ENCODE measurements around the gene IGHMBP2. TPM values are rescaled to one million over a fixed set of nuclear protein-coding genes. Genes with fewer than 3 reads are reported as not detected.

The IGHMBP2 gene
- total RNA-seq, 2 experiments from 2014 or later = 24.1 to 24.9 TPM

DNA sequence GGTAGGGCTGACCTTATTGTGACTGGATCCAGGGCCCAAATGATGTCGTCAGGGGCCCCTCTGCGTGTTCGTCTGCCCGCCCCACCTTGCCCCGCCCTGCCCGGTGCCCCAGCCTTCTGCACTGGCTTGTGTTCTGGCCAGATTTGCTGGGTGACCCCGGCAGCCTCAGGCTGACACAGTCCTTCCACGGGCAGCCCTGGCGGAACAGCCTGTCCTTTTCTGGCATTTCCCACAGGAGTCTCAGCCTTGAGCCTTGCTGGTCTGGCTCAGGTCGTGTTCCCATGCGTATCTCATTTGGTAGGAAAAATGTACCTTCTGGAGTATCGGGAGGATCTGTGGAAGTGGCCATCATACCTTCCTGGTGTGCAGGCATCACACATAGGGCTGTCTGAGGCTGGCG, 31.0 kb downstream of the IGHMBP2 start:
- H3K27me3 Mint-ChIP-seq = no peaks in the 10 kb centered on the region
- DNase-seq = no peak
- no peak overlapping the region for H3K27ac Mint-ChIP-seq
- no peak overlapping the region for H3K4me3 Mint-ChIP-seq
- no peaks in the 10 kb centered on the region for H3K4me1 Mint-ChIP-seq
- CTCF ChIA-PET = no interaction called here
- H3K9me3 Mint-ChIP-seq = no peaks in the 10 kb centered on the region
- H3K36me3 Mint-ChIP-seq (ENCODE audit: low read depth) = peaks cover 16% of the 10 kb centered on the region
- POLR2A ChIA-PET = no interaction called here

DNA sequence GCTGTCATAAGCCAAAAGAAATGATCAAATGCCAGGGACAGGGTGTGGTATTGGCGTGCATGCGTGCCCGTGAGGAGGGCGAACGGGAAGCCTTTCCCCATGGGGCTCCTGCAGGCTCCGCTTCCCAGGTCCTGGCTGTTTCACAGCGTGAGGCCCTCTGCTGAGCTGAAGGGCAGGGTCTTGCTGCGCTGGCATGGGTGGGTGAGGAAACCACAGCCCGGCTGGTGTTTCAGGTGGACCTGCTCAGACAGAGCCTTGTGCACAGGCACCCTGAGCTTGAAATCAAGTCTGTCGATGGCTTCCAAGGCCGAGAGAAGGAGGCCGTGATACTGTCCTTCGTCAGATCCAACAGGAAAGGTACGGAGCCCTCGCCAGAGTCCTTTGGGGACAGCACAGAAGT, 31.4 kb downstream of the IGHMBP2 start:
- no peaks in the 10 kb centered on the region for H3K9me3 Mint-ChIP-seq
- POLR2A ChIA-PET = no interaction called here
- H3K4me1 Mint-ChIP-seq = no peaks in the 10 kb centered on the region

DNA sequence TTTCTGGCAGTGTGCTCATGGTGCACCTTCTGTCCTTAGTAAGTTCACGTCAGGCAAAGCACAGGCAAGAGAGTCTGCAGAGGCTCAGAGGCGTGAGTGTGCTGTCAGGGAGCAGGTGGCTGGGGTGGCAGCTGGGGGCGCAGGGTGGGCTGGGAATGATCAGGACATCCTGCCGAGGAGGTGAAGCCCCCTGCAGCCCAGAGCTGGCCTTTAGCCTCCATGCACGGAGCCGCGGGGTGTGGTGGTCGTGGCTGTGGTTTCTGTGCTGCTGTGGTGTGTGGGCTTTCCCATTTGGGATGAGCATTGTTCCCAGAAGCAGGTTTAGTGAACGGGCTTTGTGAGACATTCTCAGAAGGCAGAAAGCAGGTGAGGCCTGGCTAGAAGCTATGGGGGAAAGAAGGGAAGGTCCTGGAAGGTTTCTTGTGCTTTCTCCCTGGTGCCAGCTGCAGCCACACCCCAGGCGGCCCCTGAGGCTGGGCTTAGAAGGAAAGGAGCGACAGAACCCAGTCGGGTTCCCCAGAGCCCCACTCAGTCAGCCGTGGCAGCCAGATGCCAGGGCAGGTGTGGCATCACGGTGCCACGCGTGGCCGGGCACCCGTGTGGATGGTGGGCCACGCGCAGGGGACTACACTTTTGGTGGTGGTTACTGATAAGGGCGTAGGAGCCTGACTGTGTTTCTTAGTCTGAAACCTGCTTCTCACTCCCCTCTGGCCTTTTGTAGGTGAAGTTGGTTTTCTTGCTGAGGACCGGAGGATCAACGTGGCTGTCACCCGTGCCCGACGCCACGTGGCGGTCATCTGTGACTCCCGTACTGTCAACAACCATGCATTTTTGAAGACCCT, 32.0 kb downstream of the IGHMBP2 start:
- DNase-seq = no peak
- Mint-ChIP-seq H3K4me3 (no peak overlapping the region), H3K9me3 (no peaks in the 10 kb centered on the region), H3K27ac (no peak overlapping the region), H3K36me3 (ENCODE audit: low read depth) (peaks cover 8% of the 10 kb centered on the region), H3K27me3 (no peaks in the 10 kb centered on the region), H3K4me1 (no peaks in the 10 kb centered on the region)
- POLR2A ChIA-PET = no interaction called here
- CTCF ChIA-PET = no interaction called here

More for the DNA sequence above, 31.4 kb downstream of the IGHMBP2 start:
- Mint-ChIP-seq H3K27ac (no peak overlapping the region), H3K4me3 (no peak overlapping the region), H3K27me3 (no peaks in the 10 kb centered on the region), H3K36me3 (ENCODE audit: low read depth) (peaks cover 14% of the 10 kb centered on the region)
- CTCF ChIA-PET = no interaction called here
- no peak for DNase-seq

DNA sequence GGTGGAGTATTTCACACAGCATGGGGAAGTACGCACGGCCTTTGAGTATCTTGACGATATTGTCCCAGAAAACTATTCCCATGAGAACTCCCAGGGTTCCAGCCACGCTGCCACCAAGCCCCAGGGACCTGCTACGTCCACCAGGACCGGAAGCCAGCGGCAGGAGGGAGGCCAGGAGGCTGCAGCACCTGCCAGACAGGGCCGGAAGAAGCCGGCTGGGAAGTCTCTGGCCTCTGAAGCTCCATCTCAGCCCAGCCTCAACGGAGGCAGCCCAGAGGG, 32.6 kb downstream of the IGHMBP2 start:
- ChIA-PET CTCF (no interaction called here), POLR2A (no interaction called here)
- Mint-ChIP-seq H3K27ac (no peak overlapping the region), H3K4me3 (no peak overlapping the region), H3K36me3 (ENCODE audit: low read depth) (peaks cover 7% of the 10 kb centered on the region), H3K27me3 (no peaks in the 10 kb centered on the region), H3K9me3 (no peaks in the 10 kb centered on the region), H3K4me1 (no peaks in the 10 kb centered on the region)
- DNase-seq = no peak

DNA sequence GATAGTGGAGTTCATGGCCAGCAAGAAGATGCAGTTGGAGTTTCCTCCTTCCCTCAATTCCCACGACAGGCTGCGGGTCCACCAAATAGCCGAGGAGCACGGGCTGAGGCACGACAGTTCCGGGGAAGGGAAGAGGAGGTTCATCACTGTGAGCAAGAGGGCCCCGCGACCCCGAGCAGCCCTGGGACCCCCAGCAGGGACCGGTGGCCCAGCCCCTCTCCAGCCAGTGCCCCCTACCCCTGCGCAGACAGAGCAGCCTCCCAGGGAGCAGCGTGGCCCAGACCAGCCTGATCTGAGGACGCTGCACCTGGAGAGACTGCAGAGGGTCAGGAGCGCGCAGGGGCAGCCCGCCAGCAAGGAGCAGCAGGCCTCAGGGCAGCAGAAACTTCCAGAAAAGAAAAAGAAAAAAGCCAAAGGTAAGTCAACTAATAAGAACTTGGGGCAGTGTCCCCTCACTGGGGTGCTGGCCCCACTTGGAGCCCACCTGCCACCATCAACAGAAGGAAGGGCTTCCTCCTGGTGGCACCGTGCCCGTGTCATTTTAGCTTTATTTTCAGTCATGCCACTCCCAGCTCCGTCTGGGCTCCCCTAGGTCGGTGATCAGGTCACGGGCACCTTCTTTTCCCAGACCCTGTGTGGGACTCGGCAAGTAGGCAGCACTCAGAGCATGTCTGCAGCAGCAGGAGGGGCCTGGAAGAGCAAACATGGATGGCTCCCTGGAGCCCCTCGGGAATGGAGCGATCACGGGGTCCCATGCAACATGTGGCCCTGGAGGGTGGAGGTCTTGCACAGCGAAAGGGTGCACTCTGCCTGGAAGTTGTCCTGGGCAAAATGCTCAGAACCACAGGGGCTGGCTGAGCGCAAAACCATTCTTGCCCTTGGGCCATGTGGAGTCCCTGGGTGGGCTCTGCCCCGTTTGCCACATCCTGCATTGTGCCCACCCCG, 33.3 kb downstream of the IGHMBP2 start:
- ChIA-PET CTCF (no interaction called here), POLR2A (no interaction called here)
- Mint-ChIP-seq H3K9me3 (no peaks in the 10 kb centered on the region), H3K4me1 (no peaks in the 10 kb centered on the region), H3K36me3 (ENCODE audit: low read depth) (peaks cover 7% of the 10 kb centered on the region), H3K27me3 (no peaks in the 10 kb centered on the region), H3K27ac (no peak overlapping the region), H3K4me3 (no peak overlapping the region)
- DNase-seq = no peak

DNA sequence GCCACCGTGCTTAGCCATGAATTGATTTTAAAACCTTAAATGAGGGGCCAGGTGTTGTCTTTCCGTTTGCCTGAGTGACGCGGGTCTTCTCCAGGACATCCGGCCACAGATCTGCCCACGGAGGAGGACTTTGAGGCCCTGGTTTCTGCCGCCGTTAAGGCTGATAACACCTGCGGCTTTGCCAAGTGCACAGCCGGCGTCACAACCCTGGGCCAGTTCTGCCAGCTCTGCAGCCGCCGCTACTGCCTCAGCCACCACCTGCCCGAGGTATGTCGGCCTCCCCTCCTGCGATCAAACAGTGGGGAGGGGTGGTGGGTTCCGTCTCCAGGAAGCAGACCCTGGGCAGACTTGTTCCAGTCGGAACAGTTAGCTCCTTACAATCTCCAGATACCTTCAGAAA, 34.4 kb downstream of the IGHMBP2 start:
- Mint-ChIP-seq H3K4me1 (no peaks in the 10 kb centered on the region), H3K27me3 (no peaks in the 10 kb centered on the region), H3K9me3 (no peaks in the 10 kb centered on the region), H3K36me3 (ENCODE audit: low read depth) (peaks cover 7% of the 10 kb centered on the region), H3K4me3 (no peak overlapping the region), H3K27ac (no peak overlapping the region)
- CTCF ChIA-PET = no interaction called here
- DNase-seq = no peak
- POLR2A ChIA-PET = no interaction called here

DNA sequence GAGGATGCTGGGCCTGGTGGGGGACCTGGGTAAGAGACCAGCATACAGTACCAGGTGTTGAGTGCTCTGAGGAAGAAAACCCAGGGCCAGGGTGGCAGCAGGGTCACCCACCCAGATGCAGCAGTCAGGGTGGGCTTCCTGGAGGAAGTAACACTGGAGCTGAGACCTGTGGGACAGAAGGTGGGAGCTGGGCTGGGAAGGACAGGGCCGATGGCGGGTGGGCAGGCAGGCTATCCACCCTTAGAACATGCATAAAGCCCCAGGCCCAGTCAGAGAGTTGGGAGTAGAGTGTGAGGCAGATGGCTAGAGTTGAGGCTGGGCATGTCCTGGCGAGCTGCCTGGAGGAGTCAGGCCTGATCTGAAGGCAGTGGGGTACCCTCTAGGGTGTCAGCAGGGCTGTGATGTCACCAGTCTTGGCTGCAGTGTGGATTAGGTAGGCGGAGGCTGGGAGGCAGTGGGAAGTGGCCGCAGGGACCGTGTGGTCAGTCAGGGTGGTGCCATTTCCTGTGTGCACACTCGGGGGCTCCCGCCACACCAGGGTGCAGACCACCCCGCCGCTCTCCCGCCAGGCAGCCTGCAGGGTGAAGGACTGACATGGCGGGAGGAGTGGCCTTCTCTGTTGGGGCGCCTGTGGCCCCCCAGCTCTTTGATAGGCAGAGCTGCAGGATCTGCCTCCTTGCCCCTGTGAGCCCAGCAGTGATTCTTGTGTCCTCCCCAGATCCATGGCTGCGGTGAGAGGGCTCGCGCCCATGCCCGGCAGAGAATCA, 35.3 kb downstream of the IGHMBP2 start:
- Mint-ChIP-seq H3K27ac (no peak overlapping the region), H3K9me3 (no peaks in the 10 kb centered on the region), H3K36me3 (ENCODE audit: low read depth) (peaks cover 7% of the 10 kb centered on the region), H3K4me3 (no peak overlapping the region), H3K4me1 (no peaks in the 10 kb centered on the region), H3K27me3 (no peaks in the 10 kb centered on the region)
- no peak for DNase-seq
- ChIA-PET CTCF (no interaction called here), POLR2A (interaction anchor here (1.4 kb wide), 1 partner anchor 35 kb away, joined by 3 read pairs; the partner anchor contains the start of gene IGHMBP2)

DNA sequence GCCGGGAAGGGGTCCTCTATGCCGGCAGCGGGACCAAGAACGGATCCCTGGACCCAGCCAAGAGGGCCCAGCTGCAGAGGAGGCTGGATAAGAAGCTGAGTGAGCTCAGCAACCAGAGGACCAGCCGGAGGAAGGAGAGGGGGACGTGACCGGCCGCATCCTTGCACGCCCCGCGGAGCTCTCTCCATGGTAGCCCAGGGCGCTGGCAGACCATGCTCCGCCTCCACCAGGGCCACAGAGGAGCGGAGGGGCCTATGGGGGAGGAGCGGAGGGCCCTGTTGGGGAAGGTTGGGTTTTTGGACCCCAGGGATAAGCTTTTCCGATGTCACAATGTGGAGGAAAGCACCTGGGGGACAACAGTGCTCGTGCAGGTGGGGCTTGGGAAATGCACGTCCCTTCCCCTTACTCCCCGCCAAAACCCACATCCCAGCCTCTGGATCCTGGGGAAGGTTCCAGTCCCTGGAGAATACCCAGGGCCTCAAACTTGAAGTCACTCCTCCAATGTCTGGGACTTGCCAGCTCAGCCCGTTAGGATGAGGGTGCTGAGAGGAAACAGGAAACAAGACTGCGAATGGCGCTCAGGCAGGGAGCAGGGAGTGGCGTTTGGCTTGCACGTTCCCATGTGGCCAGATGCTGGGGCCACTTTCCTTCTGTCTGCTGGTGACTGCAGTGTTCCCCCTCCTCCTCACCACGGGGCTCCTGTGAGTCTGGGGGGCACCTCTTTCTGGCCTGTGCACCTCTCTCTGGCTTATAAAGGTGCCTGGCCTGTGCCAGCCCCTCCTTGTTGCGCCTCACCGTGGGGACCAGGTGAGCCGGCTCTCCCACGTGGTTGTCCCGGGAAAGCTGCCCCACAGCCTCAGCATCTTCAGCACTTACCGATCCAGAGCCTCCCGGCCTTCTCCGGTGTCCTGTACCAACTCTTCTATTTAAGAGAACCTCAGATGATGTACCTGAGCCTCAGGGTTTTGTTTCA, 36.2 kb downstream of the IGHMBP2 start:
- Mint-ChIP-seq H3K4me3 (no peak overlapping the region), H3K9me3 (no peaks in the 10 kb centered on the region), H3K27ac (no peak overlapping the region), H3K36me3 (ENCODE audit: low read depth) (peaks cover 7% of the 10 kb centered on the region), H3K4me1 (no peaks in the 10 kb centered on the region), H3K27me3 (no peaks in the 10 kb centered on the region)
- ChIA-PET POLR2A (interaction anchor here (1.4 kb wide), 1 partner anchor 36 kb away, joined by 3 read pairs; the partner anchor contains the start of gene IGHMBP2), CTCF (no interaction called here)
- DNase-seq = no peak

DNA sequence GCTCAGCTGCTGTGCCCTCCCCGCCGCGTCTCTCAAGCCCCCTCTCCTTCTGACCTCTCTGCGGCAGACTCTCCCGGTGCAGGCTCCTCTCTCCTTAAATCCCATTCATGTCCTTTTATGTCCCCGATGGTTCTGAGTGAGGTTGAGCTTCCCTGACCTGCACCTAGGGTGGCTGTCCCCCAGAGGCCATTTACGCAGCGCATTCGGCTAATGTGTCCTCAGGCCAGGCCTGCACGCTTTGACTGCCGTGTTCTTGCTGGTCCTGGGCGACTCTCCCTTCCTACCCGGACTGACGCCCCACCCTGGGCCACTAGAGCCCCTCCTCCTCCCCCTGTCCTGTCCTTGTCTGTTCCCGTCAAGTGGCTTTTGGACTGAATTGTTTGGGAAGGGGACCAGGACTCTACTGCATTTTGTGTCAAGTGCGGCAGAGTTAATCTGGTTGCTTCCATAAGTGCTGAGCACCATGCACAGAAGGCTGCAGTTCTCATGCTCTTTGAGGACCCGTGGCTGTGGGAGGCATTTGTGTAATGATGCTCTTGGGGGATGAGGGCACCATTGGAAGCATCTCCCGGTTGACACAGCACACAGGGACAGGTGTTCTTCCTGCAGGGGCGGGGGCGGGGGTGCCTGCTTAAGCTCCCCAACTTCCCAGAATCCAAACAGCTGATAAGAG, 37.1 kb downstream of the IGHMBP2 start:
- Mint-ChIP-seq H3K27me3 (no peaks in the 10 kb centered on the region), H3K9me3 (no peaks in the 10 kb centered on the region), H3K4me1 (no peaks in the 10 kb centered on the region), H3K4me3 (no peak overlapping the region), H3K36me3 (ENCODE audit: low read depth) (peaks cover 4% of the 10 kb centered on the region), H3K27ac (no peak overlapping the region)
- no peak for DNase-seq
- ChIA-PET POLR2A (no interaction called here), CTCF (no interaction called here)

DNA sequence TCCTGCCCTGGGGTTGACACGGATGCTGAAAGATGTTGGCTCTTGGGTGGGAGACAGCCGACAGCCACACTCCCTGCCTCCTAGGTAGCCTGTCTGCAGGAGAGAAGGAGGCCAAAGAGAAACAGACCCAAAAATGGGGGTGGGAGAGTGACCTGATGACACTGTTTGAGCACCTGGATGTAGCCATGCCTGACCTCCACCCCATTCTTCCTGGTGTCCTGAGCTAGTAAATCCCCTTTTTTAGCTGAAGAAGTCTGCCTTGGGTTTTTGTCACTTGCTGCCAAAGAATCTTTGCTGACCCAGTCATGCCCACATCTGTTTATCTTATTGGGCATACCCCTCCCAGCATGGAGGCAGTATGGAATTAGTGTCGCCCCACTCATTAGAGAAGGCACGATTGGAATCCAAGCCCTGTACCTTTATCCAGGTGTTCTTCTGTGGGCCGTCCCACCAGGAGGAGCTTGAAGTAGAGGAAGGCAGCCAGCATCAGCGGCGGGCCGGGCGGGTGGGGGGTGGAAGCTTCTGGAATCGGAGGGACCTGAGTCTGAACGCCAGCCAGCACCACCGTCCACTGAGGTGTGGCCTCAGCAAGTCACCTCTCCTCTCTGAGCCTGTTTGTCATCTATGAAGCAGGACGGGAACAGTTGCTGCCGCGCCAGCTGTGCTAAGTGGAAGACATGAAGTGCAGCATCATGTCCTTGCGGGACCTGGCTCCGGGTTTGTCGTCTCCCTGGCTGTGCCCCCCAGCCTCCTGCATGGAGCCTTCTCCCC, 37.8 kb downstream of the IGHMBP2 start:
- Mint-ChIP-seq H3K4me1 (no peaks in the 10 kb centered on the region), H3K36me3 (ENCODE audit: low read depth) (no peaks in the 10 kb centered on the region), H3K9me3 (no peaks in the 10 kb centered on the region), H3K27me3 (no peaks in the 10 kb centered on the region), H3K27ac (no peak overlapping the region), H3K4me3 (no peak overlapping the region)
- ChIA-PET POLR2A (interaction anchor here (0.9 kb wide), 1 partner anchor 8 kb away, joined by 3 read pairs; no protein-coding TSS in a partner anchor), CTCF (no interaction called here)
- DNase-seq = no peak

DNA sequence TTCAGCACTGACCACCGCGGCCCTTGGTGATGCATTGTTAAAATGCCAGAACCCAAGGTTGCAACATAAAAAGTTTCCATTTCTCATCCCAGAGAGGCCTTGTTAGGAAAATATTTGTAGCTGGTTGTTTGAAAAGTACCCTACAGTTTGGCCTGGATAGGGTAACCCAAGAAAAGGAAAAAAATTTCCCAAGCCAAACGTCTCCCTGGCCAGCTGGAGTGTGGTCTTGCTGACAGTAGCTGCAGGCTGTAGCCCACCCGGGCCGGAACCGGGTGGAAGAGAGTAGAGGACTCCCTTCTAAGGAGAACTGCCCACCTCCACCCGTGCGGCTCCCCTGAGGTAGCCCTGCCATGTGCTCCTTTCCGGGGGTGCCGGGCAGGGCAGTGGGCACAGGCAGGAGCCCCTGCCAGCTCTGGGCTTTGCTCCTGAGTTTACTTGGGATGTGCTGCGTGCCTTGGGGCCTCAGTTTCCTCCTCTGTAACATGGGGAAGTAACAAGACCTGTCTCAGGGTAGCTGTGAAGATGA, 38.5 kb downstream of the IGHMBP2 start:
- Mint-ChIP-seq H3K27me3 (no peaks in the 10 kb centered on the region), H3K4me3 (no peak overlapping the region), H3K27ac (no peak overlapping the region), H3K9me3 (no peaks in the 10 kb centered on the region), H3K4me1 (no peaks in the 10 kb centered on the region), H3K36me3 (ENCODE audit: low read depth) (no peaks in the 10 kb centered on the region)
- ChIA-PET CTCF (no interaction called here), POLR2A (interaction anchor here (0.9 kb wide), 1 partner anchor 9 kb away, joined by 3 read pairs; no protein-coding TSS in a partner anchor)
- no peak for DNase-seq

Data from activated CD4-positive, alpha-beta memory T cell treated with anti-CD3 and anti-CD28 coated beads, Interleukin-2, amount 10 ng/mL, durations not matched to agents 7 days and 5 days (primary cell).